ENCODE measurements around the gene CDH23. TPM values are rescaled to one million over a fixed set of nuclear protein-coding genes. Genes with fewer than 3 reads are reported as not detected.
A peak's percentile ranks its signal among the peaks of the same experiment; 100 is the strongest.

CDH23 gene
- total and polyA plus RNA-seq, 8 donors = 3.4 to 64.6 (median 9.9) TPM

- H3K4me3 ChIP-seq = no peak overlapping the region
- no peaks in the 10 kb centered on the region for H3K27me3 ChIP-seq
- no peak for DNase-seq
- H3K9me3 ChIP-seq = no peaks in the 10 kb centered on the region
- 58% methylated on average over 7 of the region's 7 CpGs for WGBS, 2 donors
- H3K4me1 ChIP-seq = no peaks in the 10 kb centered on the region
- FAIRE-seq = no peak
- TF ChIP-seq CTCF (IDR thresholded peaks at IDR 0.05) = no peak
- H3K27ac ChIP-seq = no peak overlapping the region
- H3K36me3 ChIP-seq = no peaks in the 10 kb centered on the region
- intact Hi-C loops (cut with DNase I) = no loop called here
- ATAC-seq = peak in 2 of 4 donors; percentile 41 to 67
Measured at GRCh38 chr10:71782917-71783490, 386.3 kb downstream of the CDH23 start.

- 66 to 82% methylated on average over 16 to 17 of the region's 17 CpGs for WGBS, 2 donors
- ATAC-seq (no peak), FAIRE-seq (no peak), DNase-seq (peak in 1 of 6 donors; percentile 44)
- no peak for TF ChIP-seq CTCF (IDR thresholded peaks at IDR 0.05)
- no peaks in the 10 kb centered on the region for H3K4me1 ChIP-seq
- intact Hi-C loops (cut with DNase I) = no loop called here
- H3K36me3 ChIP-seq = no peaks in the 10 kb centered on the region
- H3K27me3 ChIP-seq = no peaks in the 10 kb centered on the region
- no peak overlapping the region for H3K27ac ChIP-seq
- no peak overlapping the region for H3K4me3 ChIP-seq
- H3K9me3 ChIP-seq = no peaks in the 10 kb centered on the region
Measured at GRCh38 chr10:71783917-71784678, 387.4 kb downstream of the CDH23 start.

GRCh38 chr10:71784679-71785272 is 388.1 kb downstream of the CDH23 start:
- no peaks in the 10 kb centered on the region for H3K27me3 ChIP-seq
- intact Hi-C loops (cut with DNase I) = no loop called here
- no peak overlapping the region for H3K27ac ChIP-seq
- peak in 1 of 6 donors; percentile 29 for DNase-seq
- WGBS, 2 donors = 73 to 87% methylated on average over 18 of the region's 18 CpGs
- no peaks in the 10 kb centered on the region for H3K9me3 ChIP-seq
- H3K4me1 ChIP-seq = no peaks in the 10 kb centered on the region
- no peak overlapping the region for H3K4me3 ChIP-seq
- TF ChIP-seq CTCF (IDR thresholded peaks at IDR 0.05) = no peak
- ATAC-seq = no peak
- H3K36me3 ChIP-seq = no peaks in the 10 kb centered on the region
- FAIRE-seq = no peak

GRCh38 chr10:71788954-71789353 is 392.2 kb downstream of the CDH23 start:
- WGBS, 2 donors = 70 to 74% methylated on average over 8 of the region's 8 CpGs
- intact Hi-C loops (cut with DNase I) = no loop called here
- Histone ChIP-seq H3K9me3 (no peaks in the 10 kb centered on the region), H3K4me3 (no peak overlapping the region), H3K36me3 (no peaks in the 10 kb centered on the region), H3K4me1 (no peaks in the 10 kb centered on the region), H3K27ac (no peak overlapping the region), H3K27me3 (no peaks in the 10 kb centered on the region)
- ATAC-seq (no peak), FAIRE-seq (no peak), DNase-seq (no peak)
- TF ChIP-seq CTCF (IDR thresholded peaks at IDR 0.05) = no peak

- intact Hi-C loops (cut with DNase I) = no loop called here
- ATAC-seq (no peak), FAIRE-seq (no peak), DNase-seq (no peak)
- WGBS, 2 donors = 65 to 71% methylated on average over 10 of the region's 10 CpGs
- no peak for TF ChIP-seq CTCF (IDR thresholded peaks at IDR 0.05)
- Histone ChIP-seq H3K4me3 (no peak overlapping the region), H3K27me3 (no peaks in the 10 kb centered on the region), H3K4me1 (no peaks in the 10 kb centered on the region), H3K36me3 (no peaks in the 10 kb centered on the region), H3K9me3 (no peaks in the 10 kb centered on the region), H3K27ac (no peak overlapping the region)
Measured at GRCh38 chr10:71789871-71790270, 393.2 kb downstream of the CDH23 start.
